NCI-H146 treated with DMSO at 0.1 percent for 48 hours (cell line): ENCODE measurements around the gene SLC25A11.

Experiments
- DNase-seq: peaks from one replicate; lab custom pipeline; 2025; ENCODE audit not compliant: unreplicated experiment; lab: John Stamatoyannopoulos, UW

Gene SLC25A11

DNA sequence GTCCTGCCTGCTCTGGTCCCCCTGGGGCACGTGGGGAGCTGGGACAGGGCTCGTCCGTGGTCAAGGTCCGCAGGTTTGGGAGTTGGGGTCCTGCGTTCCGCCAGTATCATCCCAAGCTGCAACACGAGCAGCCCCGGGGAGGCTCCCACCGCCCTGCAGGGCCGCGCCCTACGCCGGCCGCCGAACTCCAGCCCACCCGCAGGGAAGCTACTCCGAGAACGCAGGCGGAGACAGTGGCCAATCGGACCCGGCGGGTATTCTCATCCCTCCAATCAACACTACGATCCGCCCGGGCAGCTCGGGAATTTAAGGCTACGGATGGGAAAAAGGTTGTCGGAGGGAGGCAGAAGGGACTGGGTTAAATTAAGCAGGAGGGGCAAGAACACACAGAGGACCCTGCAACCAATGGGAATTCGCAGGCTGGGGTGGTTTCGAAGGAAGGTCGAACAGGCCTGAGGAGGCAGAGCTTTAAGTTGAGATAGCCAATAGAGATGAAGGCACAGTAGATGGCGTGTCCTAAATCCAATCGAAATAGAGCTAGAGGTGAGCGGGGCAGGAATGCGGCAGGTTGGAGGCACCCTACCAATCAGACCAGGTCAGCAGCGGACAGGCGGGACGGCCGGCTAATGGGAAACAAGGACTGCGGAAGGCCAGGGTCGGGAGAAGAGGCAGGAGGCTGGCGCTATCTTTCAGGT lies 27.1 kb upstream of the SLC25A11 start:
- peak; percentile 99 for DNase-seq

GRCh38 chr17:4965311-4965986 lies 25.6 kb upstream of the SLC25A11 start:
- DNase-seq = no peak

GRCh38 chr17:4960279-4960922 lies 20.6 kb upstream of the SLC25A11 start:
- no peak for DNase-seq

- DNase-seq = no peak
Measured at GRCh38 chr17:4959261-4959965, 19.6 kb upstream of the SLC25A11 start.

DNA sequence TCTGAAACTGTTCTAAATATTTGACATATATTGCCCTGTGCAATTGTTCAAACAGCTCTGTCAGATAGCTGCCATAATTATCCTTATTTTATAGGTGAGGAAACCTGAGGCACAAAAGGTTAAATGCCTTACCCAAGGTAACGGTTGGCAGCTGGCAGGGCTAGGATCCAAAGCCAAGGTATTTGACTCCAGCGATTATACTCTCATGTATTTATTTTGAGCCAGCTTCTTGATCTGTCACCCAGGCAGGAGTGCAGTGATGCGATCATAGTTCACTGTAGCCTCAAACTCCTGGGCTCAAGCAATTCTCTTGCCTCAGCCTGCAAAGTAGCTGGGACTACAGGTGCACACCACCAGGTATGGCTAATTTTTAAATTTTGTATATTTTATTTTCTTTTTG lies 18.3 kb upstream of the SLC25A11 start:
- DNase-seq = no peak

DNA sequence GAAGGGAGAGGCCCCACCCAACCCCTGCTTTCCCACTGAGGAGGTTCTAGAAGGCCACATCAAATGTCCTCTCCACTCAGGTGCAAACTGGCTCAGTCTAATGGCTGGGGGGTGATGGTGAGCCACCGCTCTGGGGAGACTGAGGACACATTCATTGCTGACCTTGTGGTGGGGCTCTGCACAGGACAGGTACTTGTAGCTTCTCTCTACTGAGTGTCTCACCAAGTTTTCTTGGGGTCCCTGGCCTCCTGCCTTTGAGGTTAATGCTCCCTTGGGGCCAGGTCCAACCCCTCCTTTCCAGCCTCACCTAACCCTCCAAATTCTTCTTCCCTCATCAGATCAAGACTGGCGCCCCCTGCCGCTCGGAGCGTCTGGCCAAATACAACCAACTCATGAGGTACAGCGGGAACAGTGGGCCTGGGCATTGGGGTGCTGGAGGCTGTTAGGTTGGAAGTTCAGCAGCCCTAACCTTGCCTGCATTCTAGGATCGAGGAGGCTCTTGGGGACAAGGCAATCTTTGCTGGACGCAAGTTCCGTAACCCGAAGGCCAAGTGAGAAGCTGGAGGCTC lies 16.7 kb upstream of the SLC25A11 start:
- no peak for DNase-seq

GRCh38 chr17:4955091-4955490 lies 15.2 kb upstream of the SLC25A11 start:
- no peak for DNase-seq

- DNase-seq = no peak
Measured at GRCh38 chr17:4953451-4953961, 13.7 kb upstream of the SLC25A11 start.

GRCh38 chr17:4951486-4951885 lies 11.6 kb upstream of the SLC25A11 start:
- DNase-seq = no peak

- DNase-seq = no peak
Measured at GRCh38 chr17:4950746-4951204, 10.9 kb upstream of the SLC25A11 start, which contains the start of gene ENO3. Gene ENO3, plus strand, starts transcription at chr17:4951119. Its CDS starts 711 bp downstream, at chr17:4951830.

GRCh38 chr17:4950075-4950745 lies 10.4 kb upstream of the SLC25A11 start:
- DNase-seq = peak; percentile 55

- DNase-seq = peak; percentile 55
Measured at GRCh38 chr17:4949321-4950074, 9.7 kb upstream of the SLC25A11 start.

DNA sequence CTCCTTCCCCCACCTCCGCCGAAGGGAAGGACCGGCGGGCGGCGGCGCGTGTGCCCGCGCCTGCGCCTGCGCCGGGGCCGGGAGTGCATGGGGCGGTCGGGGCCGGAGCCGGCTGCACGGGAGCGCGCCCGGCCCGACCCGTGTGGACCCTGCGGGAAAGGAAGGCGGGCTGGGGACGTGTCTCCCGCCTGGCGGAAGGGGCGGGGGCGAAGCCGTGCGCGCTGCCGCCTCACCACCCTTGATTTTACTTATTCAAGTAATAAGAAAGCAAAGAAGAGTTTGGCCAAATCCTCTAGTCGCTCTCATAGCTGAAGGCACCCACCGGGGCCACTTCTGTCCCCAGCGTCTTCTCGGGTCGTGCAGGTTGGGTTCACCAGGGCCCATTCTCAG lies 9.1 kb upstream of the SLC25A11 start:
- peak; percentile 70 for DNase-seq

DNA sequence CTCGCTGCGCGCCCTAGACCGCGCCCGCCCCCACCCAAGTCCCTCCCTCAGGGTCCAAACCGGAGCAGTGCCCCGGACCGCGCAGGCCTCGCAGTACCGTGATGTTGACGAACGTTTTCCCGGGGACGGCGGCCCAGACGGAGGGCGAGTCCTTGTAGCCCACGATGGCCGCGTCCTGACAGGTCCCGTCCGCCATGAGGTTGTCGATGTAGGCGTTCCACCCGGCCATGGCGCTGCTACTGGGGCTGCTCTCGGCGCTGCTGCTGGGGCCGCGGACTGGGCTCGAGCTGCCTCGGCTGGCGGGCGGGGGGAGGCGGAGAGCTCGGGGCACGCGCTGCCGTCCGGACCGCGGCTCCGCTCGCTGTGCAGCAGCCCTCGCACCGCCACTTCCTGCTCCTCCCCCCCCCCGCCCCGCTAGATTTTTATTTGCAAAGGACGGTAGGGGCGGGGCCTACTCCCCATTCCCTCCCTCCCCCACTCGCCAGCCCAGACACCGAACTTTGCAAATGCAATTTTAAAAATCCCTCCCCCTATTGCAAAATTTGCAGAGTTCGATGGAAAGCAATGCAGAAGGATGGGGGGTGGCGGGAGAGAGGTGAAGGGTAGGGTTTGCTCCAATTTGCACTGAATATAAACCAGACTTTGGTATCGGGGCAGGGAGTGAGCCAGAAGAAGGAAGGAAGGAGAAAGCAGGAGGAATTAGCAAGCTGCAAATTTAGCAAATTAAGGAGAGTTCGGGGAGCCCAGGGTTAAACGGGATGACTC lies 8.5 kb upstream of the SLC25A11 start, which contains the start of gene PFN1:
TSS of gene PFN1 (minus strand) at position 365 of the 765 bp plus-strand sequence. CDS start at position 229, 136 bp downstream.
- DNase-seq = peak; percentile 77

GRCh38 chr17:4947411-4948165 lies 7.7 kb upstream of the SLC25A11 start:
- no peak for DNase-seq

GRCh38 chr17:4947010-4947410 lies 7.2 kb upstream of the SLC25A11 start:
- DNase-seq = no peak

DNA sequence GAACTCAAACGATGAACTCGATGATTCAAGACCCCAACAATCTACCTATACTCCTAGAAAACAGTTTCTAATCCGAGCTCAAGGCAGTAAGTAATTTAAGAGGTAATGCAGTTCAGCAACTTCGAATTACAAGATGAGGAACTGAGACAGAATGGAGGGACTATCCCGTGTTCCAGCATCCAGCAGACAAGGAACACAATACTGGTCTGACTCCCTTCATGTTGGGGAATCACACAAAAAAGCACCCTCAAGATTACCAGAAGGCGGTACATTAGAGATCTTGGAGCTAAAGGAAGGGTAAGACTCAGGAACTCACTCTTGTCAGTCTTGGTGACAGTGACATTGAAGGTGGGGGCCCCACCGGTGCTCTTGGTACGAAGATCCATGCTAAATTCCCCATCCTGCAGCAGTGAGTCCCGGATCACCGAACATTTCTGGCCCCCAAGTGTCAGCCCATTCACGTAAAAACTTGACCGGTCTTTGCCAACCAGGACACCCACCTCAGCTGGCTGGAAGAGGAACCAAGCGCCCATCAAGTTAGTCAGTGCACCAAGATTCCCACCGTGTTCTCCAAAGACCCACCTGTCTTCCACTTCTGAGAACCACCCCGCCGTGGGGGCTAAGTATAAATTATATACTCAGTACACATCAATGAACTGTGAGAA lies 6.6 kb upstream of the SLC25A11 start:
- no peak for DNase-seq

DNA sequence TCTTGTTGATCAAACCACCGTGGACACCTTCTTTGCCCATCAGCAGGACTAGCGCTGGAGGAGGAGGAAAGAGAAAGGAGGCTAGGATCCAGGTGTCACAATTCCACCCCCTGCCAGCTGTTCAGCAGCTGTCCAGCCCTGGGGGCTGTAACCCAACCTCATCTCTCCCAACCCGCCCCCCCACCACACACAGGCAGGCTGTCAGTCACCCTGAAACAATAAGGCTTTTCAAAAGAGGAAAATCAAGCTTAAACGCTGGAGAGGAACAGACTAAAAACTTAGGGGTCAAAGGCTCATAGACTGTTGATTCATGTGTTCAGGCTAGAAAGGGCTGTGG lies 6.1 kb upstream of the SLC25A11 start:
- no peak for DNase-seq
